Neural progenitor cell (in vitro differentiated cells): ENCODE results near the gene SRSF4. TPM values are rescaled to one million over a fixed set of nuclear protein-coding genes. Genes with fewer than 3 reads are reported as not detected.
A peak's percentile ranks its signal among the peaks of the same experiment; 100 is the strongest.

ENCODE experiments used
- DNase-seq: peaks from one replicate; pipeline ENCODE4 v3.0.0-alpha.2; 2016; ENCODE audit warnings: low spot score
- H2AFZ ChIP-seq: fragments of 200-600 bp; sonication (generic); replicated peaks from 2 replicates; pipeline ENCODE4 v1.6.1; 2016; ENCODE audit warnings: antibody characterized with exemption
- H3F3A ChIP-seq: fragments of 200-600 bp; sonication (generic); 2 replicates; pipeline ENCODE4 v1.6.1; 2016; ENCODE audit warnings: antibody characterized with exemption, low read depth
- H3K27ac ChIP-seq: fragments of 200-600 bp; sonication (generic); 2 replicates; pipeline ENCODE4 v1.5.1; 2016; ENCODE audit warnings: mild to moderate bottlenecking
- H3K27me3 ChIP-seq: fragments of 200-600 bp; sonication (generic); 2 replicates; pipeline ENCODE4 v1.6.1; 2016; ENCODE audit warnings: mild to moderate bottlenecking, moderate library complexity
- H3K36me3 ChIP-seq: fragments of 200-600 bp; sonication (generic); 2 replicates; pipeline ENCODE4 v1.5.1; 2016
- H3K4me1 ChIP-seq: fragments of 200-600 bp; sonication (generic); 2 replicates; pipeline ENCODE4 v1.6.1; 2016; ENCODE audit warnings: mixed run types
- H3K4me2 ChIP-seq: fragments of 200-600 bp; sonication (generic); 2 replicates; pipeline ENCODE4 v1.6.1; 2016
- H3K4me3 ChIP-seq: fragments of 200-600 bp; sonication (generic); 2 replicates; pipeline ENCODE4 v1.5.1; 2016
- H3K79me2 ChIP-seq: fragments of 200-600 bp; sonication (generic); 2 replicates; pipeline ENCODE4 v1.6.1; 2016; ENCODE audit warnings: low read depth
- H3K9ac ChIP-seq: fragments of 200-600 bp; sonication (generic); 2 replicates; pipeline ENCODE4 v1.6.1; 2016
- H3K9me3 ChIP-seq: fragments of 200-600 bp; sonication (generic); 2 replicates; pipeline ENCODE4 v1.5.1; 2016; ENCODE audit warnings: low read depth
- H4K20me1 ChIP-seq: fragments of 200-600 bp; sonication (generic); 2 replicates; pipeline ENCODE4 v1.6.1; 2016; ENCODE audit warnings: low read depth
- H3K27ac Mint-ChIP-seq: 3 replicates; pipeline ENCODE4 v1.8.0; 2021; ENCODE audit warnings: mixed read lengths
- H3K27me3 Mint-ChIP-seq: 2 replicates; pipeline ENCODE4 v1.8.0; 2022; ENCODE audit warnings: low read depth, mild to moderate bottlenecking, inconsistent platforms, moderate library complexity, mixed read lengths; ENCODE audit not compliant: insufficient read depth
- H3K36me3 Mint-ChIP-seq: 3 replicates; pipeline ENCODE4 v1.8.0; 2021; ENCODE audit warnings: mixed read lengths
- H3K4me1 Mint-ChIP-seq: 3 replicates; pipeline ENCODE4 v1.8.0; 2021; ENCODE audit warnings: mixed read lengths
- H3K4me3 Mint-ChIP-seq: 3 replicates; pipeline ENCODE4 v1.8.0; 2021; ENCODE audit warnings: mild to moderate bottlenecking, moderate library complexity, mixed read lengths
- H3K9me3 Mint-ChIP-seq: 3 replicates; pipeline ENCODE4 v1.8.0; 2020; ENCODE audit warnings: mixed read lengths
- CTCF ChIP-seq: fragments of 200-600 bp; sonication (generic); IDR thresholded peaks from 2 replicates; pipeline ENCODE4 v1.5.1; 2017; ENCODE audit warnings: antibody characterized with exemption, mild to moderate bottlenecking
- EZH2 ChIP-seq: fragments of 200-600 bp; sonication (generic); IDR thresholded peaks from 2 replicates; pipeline ENCODE4 v1.6.1; 2017; ENCODE audit warnings: antibody characterized with exemption, mild to moderate bottlenecking, moderate library complexity
- EZH2phosphoT487 ChIP-seq: fragments of 200-600 bp; sonication (generic); IDR thresholded peaks from 2 replicates; pipeline ENCODE4 v1.6.1; 2017; ENCODE audit warnings: antibody characterized with exemption
- total RNA-seq: library from RNA; depleted of rRNA; stranded (reverse); fragments of >200 nt; gene quantifications from 2 replicates; pipeline ENCODE4 v1.2.3, GENCODE V29; 2015; ENCODE audit warnings: low replicate concordance

Gene SRSF4
- total RNA-seq, 1 donor from 2014 or later, result 73.2 TPM

- no peak overlapping the region for H3K4me2 ChIP-seq
- DNase-seq, result no peak
- no peaks in the 10 kb centered on the region for H3K9me3 ChIP-seq
- H3K36me3 ChIP-seq, result no peaks in the 10 kb centered on the region
- no peaks in the 10 kb centered on the region for H3K79me2 ChIP-seq
- H3K27ac Mint-ChIP-seq, result peak overlapping the region; percentile 60
- H3K27ac ChIP-seq, result no peak overlapping the region
- H3K4me1 ChIP-seq, result no peaks in the 10 kb centered on the region
- H2AFZ ChIP-seq, result no peak overlapping the region
- no peak overlapping the region for H3K4me3 ChIP-seq
- no peaks in the 10 kb centered on the region for H3K27me3 ChIP-seq
- TF ChIP-seq CTCF, result no peak
- TF ChIP-seq EZH2phosphoT487, result no peak
- TF ChIP-seq EZH2, result no peak
- H3K27me3 Mint-ChIP-seq, result no peaks in the 10 kb centered on the region
- H4K20me1 ChIP-seq, result no peaks in the 10 kb centered on the region
- H3K36me3 Mint-ChIP-seq, result peaks cover 14% of the 10 kb centered on the region
- no peaks in the 10 kb centered on the region for H3F3A ChIP-seq
- peaks cover 4% of the 10 kb centered on the region for H3K4me1 Mint-ChIP-seq
- no peak overlapping the region for H3K9ac ChIP-seq
- H3K9me3 Mint-ChIP-seq, result no peaks in the 10 kb centered on the region
- H3K4me3 Mint-ChIP-seq, result no peak overlapping the region
Observed at GRCh38 chr1:29196863-29197589, 15.3 kb upstream of the SRSF4 start.

- Histone ChIP-seq H3F3A (no peaks in the 10 kb centered on the region), H3K4me3 (no peak overlapping the region), H3K4me2 (no peak overlapping the region), H4K20me1 (no peaks in the 10 kb centered on the region), H2AFZ (no peak overlapping the region), H3K9me3 (no peaks in the 10 kb centered on the region), H3K27me3 (no peaks in the 10 kb centered on the region), H3K9ac (no peak overlapping the region), H3K79me2 (no peaks in the 10 kb centered on the region), H3K36me3 (no peaks in the 10 kb centered on the region), H3K27ac (no peak overlapping the region), H3K4me1 (no peaks in the 10 kb centered on the region)
- no peak for DNase-seq
- Mint-ChIP-seq H3K27ac (no peak overlapping the region), H3K36me3 (peaks cover 15% of the 10 kb centered on the region), H3K4me1 (no peaks in the 10 kb centered on the region), H3K9me3 (peaks cover 2% of the 10 kb centered on the region), H3K4me3 (no peak overlapping the region), H3K27me3 (no peaks in the 10 kb centered on the region)
- TF ChIP-seq CTCF, result no peak
- TF ChIP-seq EZH2phosphoT487, result no peak
- no peak for TF ChIP-seq EZH2
Observed at GRCh38 chr1:29195881-29196291, 14.2 kb upstream of the SRSF4 start.

- H3K9me3 Mint-ChIP-seq, result peaks cover 5% of the 10 kb centered on the region
- Histone ChIP-seq H3K4me2 (no peak overlapping the region), H3K4me3 (no peak overlapping the region), H3F3A (no peaks in the 10 kb centered on the region), H3K4me1 (no peaks in the 10 kb centered on the region), H3K27me3 (no peaks in the 10 kb centered on the region), H4K20me1 (no peaks in the 10 kb centered on the region), H3K9me3 (no peaks in the 10 kb centered on the region), H3K27ac (no peak overlapping the region), H3K36me3 (no peaks in the 10 kb centered on the region), H2AFZ (no peak overlapping the region), H3K9ac (no peak overlapping the region), H3K79me2 (no peaks in the 10 kb centered on the region)
- H3K36me3 Mint-ChIP-seq, result peaks cover 16% of the 10 kb centered on the region
- H3K4me1 Mint-ChIP-seq, result no peaks in the 10 kb centered on the region
- no peak for TF ChIP-seq CTCF
- no peak for TF ChIP-seq EZH2
- TF ChIP-seq EZH2phosphoT487, result no peak
- no peak for DNase-seq
- no peaks in the 10 kb centered on the region for H3K27me3 Mint-ChIP-seq
- no peak overlapping the region for H3K27ac Mint-ChIP-seq
- peak overlapping the region; percentile 21 for H3K4me3 Mint-ChIP-seq
Observed at GRCh38 chr1:29193879-29194455, 12.3 kb upstream of the SRSF4 start.
